Measurements from ENCODE around the gene CACNA1G. TPM values are rescaled to one million over a fixed set of nuclear protein-coding genes. Genes with fewer than 3 reads are reported as not detected.

The CACNA1G gene
- total and polyA plus RNA-seq, 4 donors = under 0.01 to 0.14 (median 0.01) TPM; not detected in 1

DNA sequence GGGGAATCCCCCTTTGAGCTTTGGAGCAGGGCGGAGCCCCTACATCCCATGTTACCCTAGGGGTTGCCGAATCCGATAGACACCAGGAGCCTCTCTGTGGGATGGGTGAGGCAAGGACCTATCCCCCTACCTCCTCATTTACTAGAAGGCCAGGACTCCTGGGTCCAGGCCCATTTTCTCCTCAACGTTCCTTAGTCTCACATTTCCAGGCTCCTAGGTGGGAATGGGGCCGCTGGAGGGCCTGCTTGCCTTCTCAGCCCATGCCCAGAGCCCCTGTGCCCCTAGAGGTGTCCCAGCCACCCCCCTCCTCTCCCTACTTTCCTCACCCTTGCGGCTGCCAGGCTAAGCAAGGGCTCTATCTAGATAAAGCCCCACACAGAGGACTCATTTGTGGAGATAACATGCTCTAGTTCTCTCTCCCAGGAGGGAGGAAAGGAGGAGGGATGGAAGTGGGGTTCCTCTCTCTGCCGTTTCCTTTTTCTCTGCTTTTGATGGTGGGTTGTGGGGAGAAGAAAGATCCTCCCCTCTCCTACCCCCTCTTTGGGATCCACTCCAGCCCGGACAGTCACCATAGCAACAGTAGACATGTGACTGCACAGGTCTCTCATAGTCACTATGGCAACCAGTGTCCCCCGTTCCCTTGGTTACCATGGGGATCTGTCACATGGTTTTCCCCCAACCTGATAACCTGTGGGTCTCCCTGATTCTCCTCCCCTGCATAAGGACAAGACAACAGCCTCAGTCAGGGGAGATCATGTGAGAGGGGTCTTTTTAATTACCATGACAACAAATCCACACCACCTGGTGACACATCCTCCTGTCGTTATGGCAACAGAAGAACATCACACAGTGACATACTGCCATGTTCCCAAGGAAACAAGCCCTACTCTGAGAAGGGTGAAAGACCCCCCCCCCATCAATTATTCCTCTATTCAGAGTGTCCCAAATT is 5.2 kb downstream of the CACNA1G start:
- peaks cover 0 to 6% (median 1%) of the 10 kb centered on the region in 4 donors for H3K27me3 ChIP-seq (ENCODE audit: control insufficient read depth in 4 of 4, insufficient read depth in 4 of 4, low read length in 3 of 4)
- H3K4me1 ChIP-seq (ENCODE audit: control insufficient read depth in 4 of 4, insufficient read depth in 4 of 4, low read length in 3 of 4) = peaks cover 0 to 5% (median 2%) of the 10 kb centered on the region in 4 donors
- TF ChIP-seq TAF1 (conservative IDR thresholded peaks at IDR 0.05) (no peak), YY1 (IDR thresholded peaks at IDR 0.05) (no peak), SP1 (IDR thresholded peaks at IDR 0.05) (no peak), GABPA (IDR thresholded peaks at IDR 0.05 in 1 of 2, conservative IDR thresholded peaks at IDR 0.05 in 1 of 2) (no peak), RXRA (IDR thresholded peaks at IDR 0.05) (no peak), HNF4A (conservative IDR thresholded peaks at IDR 0.05) (no peak), ZBTB33 (IDR thresholded peaks at IDR 0.05) (no peak), NR2F2 (IDR thresholded peaks at IDR 0.05) (no peak), MAX (IDR thresholded peaks at IDR 0.05) (no peak), JUND (IDR thresholded peaks at IDR 0.05) (no peak), EGR1 (IDR thresholded peaks at IDR 0.05; ENCODE audit: low read depth in 2 of 2) (no peak), FOXA2 (IDR thresholded peaks at IDR 0.05) (no peak), RAD21 (IDR thresholded peaks at IDR 0.05) (no peak)
- TF ChIP-seq, protein P1, sequence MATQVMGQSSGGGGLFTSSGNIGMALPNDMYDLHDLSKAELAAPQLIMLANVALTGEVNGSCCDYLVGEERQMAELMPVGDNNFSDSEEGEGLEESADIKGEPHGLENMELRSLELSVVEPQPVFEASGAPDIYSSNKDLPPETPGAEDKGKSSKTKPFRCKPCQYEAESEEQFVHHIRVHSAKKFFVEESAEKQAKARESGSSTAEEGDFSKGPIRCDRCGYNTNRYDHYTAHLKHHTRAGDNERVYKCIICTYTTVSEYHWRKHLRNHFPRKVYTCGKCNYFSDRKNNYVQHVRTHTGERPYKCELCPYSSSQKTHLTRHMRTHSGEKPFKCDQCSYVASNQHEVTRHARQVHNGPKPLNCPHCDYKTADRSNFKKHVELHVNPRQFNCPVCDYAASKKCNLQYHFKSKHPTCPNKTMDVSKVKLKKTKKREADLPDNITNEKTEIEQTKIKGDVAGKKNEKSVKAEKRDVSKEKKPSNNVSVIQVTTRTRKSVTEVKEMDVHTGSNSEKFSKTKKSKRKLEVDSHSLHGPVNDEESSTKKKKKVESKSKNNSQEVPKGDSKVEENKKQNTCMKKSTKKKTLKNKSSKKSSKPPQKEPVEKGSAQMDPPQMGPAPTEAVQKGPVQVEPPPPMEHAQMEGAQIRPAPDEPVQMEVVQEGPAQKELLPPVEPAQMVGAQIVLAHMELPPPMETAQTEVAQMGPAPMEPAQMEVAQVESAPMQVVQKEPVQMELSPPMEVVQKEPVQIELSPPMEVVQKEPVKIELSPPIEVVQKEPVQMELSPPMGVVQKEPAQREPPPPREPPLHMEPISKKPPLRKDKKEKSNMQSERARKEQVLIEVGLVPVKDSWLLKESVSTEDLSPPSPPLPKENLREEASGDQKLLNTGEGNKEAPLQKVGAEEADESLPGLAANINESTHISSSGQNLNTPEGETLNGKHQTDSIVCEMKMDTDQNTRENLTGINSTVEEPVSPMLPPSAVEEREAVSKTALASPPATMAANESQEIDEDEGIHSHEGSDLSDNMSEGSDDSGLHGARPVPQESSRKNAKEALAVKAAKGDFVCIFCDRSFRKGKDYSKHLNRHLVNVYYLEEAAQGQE (IDR thresholded peaks at IDR 0.05) = no peak
- TF ChIP-seq, protein P2, sequence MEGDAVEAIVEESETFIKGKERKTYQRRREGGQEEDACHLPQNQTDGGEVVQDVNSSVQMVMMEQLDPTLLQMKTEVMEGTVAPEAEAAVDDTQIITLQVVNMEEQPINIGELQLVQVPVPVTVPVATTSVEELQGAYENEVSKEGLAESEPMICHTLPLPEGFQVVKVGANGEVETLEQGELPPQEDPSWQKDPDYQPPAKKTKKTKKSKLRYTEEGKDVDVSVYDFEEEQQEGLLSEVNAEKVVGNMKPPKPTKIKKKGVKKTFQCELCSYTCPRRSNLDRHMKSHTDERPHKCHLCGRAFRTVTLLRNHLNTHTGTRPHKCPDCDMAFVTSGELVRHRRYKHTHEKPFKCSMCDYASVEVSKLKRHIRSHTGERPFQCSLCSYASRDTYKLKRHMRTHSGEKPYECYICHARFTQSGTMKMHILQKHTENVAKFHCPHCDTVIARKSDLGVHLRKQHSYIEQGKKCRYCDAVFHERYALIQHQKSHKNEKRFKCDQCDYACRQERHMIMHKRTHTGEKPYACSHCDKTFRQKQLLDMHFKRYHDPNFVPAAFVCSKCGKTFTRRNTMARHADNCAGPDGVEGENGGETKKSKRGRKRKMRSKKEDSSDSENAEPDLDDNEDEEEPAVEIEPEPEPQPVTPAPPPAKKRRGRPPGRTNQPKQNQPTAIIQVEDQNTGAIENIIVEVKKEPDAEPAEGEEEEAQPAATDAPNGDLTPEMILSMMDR (IDR thresholded peaks at IDR 0.05; ENCODE audit: low read depth, low read length, missing input control) = no peak
- TF ChIP-seq, protein P3, sequence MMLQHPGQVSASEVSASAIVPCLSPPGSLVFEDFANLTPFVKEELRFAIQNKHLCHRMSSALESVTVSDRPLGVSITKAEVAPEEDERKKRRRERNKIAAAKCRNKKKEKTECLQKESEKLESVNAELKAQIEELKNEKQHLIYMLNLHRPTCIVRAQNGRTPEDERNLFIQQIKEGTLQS (IDR thresholded peaks at IDR 0.05) = no peak
- H3K36me3 ChIP-seq (ENCODE audit: control insufficient read depth in 4 of 4, insufficient read depth in 3 of 4, low read depth in 1 of 4, low read length in 3 of 4) = no peaks in the 10 kb centered on the region
- no peaks in the 10 kb centered on the region for H3K9me3 ChIP-seq (ENCODE audit: control insufficient read depth in 4 of 4, low read length in 3 of 4)
- DNase-seq (ENCODE audit: low spot score) = no peak
- no peak overlapping the region for H3K9ac ChIP-seq (ENCODE audit: low read depth in 1 of 2, low read length in 2 of 2)
- WGBS = 47% methylated on average over 10 of the region's 10 CpGs
- no peak overlapping the region for H3K4me3 ChIP-seq (ENCODE audit: low read depth in 1 of 3, low read length in 3 of 3)
- no peak overlapping the region for H3K27ac ChIP-seq (ENCODE audit: low read depth in 1 of 2, low read length in 2 of 2)

All from liver (tissue), 9 donors.